ENCODE measurements around the gene PPP1R13B.

PPP1R13B gene

DNA sequence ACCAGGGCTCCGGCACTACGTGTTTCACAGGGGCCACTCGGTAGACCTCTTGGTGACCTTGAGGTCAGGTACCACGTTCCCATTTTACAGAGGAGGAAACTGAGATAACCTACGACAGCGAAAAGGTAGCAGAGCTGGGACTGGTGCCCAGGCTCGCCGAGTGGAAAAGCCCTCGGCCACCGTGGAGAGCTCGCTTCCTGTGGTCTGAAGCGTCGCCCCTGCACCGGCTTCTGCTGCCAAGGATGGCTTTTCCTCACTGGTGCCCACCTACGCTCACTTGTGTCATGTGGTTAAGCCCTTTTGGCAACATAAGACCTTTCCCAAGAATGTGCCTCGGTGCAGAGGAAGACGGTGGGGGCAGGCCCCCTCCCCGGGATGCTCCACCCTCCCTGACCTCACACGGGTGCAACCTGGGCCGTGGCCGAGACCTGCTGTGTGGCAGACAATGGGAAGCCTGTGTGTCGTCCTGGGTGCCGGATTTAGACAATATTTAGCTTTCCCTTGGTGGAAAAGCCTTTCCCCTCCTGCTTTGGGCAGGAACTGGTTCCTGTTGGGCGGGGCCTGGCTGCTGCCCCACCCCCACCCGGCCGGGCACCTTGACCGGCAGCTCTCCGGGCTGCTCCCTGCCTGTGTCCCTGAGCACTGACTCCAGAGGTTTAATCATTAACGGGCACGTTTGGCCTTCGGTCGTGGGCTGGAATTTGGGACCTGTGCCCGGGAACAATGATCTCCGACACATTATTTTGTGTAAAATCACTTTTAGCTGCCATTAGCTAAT lies 32.4 kb upstream of the PPP1R13B start:
- no peak for DNase-seq (ENCODE audit: extremely low read depth, low read depth)
- no peak for TF ChIP-seq CTCF (IDR thresholded peaks at IDR 0.05; ENCODE audit: low read depth, low read length)

DNA sequence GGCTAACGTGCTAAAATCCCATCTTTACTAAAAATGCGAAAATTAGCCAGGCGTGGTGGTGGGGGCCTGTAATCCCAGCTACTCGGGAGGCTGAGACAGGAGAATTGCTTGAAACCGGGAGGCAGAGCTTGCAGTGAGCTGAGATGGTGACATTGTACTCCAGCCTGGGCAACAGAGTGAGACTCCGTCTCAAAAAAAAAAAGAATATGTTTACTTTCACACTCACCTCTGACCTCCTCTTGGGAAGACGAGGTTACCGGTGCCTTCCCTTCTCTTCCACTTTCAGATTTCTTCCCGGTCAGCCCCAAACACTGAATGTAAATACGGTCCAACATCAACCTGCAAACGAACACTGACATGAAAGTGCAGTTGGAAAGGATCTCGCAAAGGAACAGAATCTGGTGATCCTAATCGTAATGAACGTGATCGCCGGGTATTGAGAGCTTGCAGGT lies 31.8 kb upstream of the PPP1R13B start:
- TF ChIP-seq CTCF (IDR thresholded peaks at IDR 0.05; ENCODE audit: low read depth, low read length), result no peak
- no peak for DNase-seq (ENCODE audit: extremely low read depth, low read depth)

DNA sequence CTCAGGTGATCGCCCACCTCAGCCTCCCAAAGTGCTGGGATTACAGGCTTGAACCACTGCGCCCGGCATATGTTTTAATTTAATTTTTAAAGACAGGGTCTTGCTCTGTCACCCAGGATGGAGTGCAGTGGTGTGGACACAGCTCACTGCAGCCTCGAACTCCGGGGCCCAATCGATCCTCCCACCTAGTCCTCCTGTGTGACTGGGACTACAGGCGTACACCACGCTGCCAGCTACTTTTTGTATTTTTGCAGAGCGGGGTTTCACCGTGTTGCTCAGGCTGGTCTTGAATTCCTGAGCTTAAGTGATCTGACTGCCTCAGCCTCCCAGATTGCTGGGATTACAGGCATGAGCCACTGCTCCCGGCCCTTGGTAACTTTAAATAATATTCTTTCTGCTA lies 30.8 kb upstream of the PPP1R13B start:
- DNase-seq (ENCODE audit: extremely low read depth, low read depth), result no peak
- no peak for TF ChIP-seq CTCF (IDR thresholded peaks at IDR 0.05; ENCODE audit: low read depth, low read length)

DNA sequence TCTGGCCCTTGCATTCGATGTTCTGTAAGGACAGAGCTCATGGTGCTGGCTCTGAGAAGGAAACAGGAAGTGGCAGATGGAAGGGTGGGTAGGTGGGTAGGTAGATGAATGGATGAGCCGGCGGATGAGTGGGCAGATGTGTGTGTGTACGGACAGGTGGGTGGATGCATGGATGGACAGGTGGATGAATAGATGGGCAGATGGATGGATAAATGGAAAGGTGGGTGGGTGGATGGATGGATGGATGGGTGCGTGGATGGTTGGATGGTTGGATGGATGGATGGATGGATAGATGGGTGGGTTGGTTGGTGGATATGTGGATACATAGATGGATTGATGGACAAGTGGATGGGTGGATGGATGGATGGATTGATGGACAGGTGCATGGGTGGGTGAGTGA lies 27.6 kb upstream of the PPP1R13B start:
- TF ChIP-seq CTCF (IDR thresholded peaks at IDR 0.05; ENCODE audit: low read depth, low read length), result no peak
- DNase-seq (ENCODE audit: extremely low read depth, low read depth), result no peak

DNA sequence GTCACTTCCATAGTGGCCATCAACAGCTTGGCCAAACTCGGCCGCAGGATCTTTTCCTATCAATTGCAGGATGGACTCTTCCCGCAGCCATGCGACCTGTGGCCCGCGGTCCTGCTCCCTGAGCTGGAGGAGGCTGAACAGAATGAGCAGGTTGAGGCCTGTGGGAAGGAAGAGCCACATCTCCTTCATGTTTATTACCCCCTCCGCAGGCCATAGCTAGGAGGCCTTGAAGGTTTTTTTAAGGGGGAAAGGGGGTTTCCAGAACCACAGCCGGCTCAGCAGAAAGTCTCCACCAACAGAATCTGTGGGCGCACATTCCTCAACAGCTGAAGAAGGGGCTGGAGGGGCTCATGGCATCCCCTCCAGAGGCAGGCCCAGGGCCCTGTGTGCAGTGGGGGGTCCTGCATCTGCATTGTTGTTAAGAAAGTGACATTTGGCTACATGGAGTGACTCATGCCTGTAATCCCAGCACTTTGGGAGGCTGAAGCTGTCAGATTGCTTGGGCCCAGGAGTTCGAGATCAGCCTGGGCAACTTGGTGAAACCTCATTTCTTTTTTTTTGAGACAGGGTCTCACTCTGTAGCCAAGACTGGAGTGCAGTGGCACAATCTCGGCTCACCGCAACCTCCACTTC lies 25.2 kb upstream of the PPP1R13B start:
- DNase-seq (ENCODE audit: extremely low read depth, low read depth), result no peak
- no peak for TF ChIP-seq CTCF (IDR thresholded peaks at IDR 0.05; ENCODE audit: low read depth, low read length)

DNA sequence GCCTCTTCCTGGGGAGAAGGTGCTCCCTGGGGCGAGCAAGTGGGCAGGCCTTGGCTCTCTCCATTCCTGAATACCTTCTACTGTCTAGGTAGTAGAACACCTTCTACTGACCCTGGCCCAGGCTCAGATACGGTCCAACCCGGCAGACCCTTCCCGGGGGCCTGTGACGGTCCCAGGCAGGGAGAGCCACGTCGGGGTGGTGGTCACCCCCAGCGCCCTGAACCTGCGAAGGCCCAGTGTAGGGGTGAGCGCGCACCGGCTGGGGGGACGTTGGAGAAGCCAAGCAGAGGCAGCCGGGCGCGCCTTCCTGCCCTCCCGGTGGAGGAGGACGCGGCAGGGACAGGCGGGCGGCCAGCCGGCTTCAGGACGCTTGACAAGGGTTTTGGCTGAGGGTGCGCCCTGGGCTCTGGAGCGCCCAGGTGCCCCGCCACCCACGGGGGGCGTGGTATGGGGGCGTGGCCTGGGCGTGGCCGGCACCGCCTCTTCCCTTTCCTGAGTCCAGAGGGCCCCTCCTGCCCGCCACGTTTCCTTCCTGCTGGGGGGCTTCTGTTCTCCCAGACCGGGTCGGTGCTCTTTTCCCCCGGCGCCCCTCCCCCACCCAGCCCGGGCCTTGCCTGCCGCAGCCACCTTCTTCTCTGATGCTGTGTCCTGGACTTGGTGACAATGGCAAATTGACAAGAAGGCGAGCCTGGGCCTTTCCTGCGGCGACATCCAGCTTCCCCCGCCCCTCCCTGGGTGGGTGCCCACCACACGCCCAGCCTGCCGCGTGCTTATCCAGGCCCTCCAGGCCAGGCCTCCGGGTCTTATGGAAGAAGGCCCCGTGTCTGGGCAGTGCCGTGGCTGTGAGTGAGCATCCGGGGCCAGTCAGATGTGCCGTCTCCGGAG lies 24.5 kb upstream of the PPP1R13B start:
- DNase-seq (ENCODE audit: extremely low read depth, low read depth), result no peak
- no peak for TF ChIP-seq CTCF (IDR thresholded peaks at IDR 0.05; ENCODE audit: low read depth, low read length)
